GM12878 (cell line): Measurements from ENCODE around the gene SPPL2B. TPM values are rescaled to one million over a fixed set of nuclear protein-coding genes. Genes with fewer than 3 reads are reported as not detected.
A peak's percentile ranks its signal among the peaks of the same experiment; 100 is the strongest.

Experiments used
- ASH2L ChIP-seq: fragments of 300-600, 200-600 bp; sonication (generic); IDR thresholded peaks from 2 replicates; pipeline ENCODE4 v1.6.1; 2017; ENCODE audit warnings: low read depth, mild to moderate bottlenecking, borderline replicate concordance
- BHLHE40 ChIP-seq, 2 experiments: fragments of 450-650 bp in 1 of 2; IDR thresholded peaks; 2 replicates each; pipeline ENCODE4 v1.6.1; 2011 to 2017; ENCODE audit warnings: low read depth in 2 of 2, borderline replicate concordance in 1 of 2, improper control_type of control experiment in 1 of 2, low read length in 1 of 2, mild to moderate bottlenecking in 1 of 2
- EZH2 ChIP-seq: IDR thresholded peaks from 2 replicates; pipeline ENCODE4 v1.6.1; 2012; ENCODE audit warnings: low read depth, mild to moderate bottlenecking, control low read depth, inconsistent platforms, low read length, borderline replicate concordance; ENCODE audit not compliant: control insufficient read depth
- HSF1 ChIP-seq: fragments of 150-350 bp; IDR thresholded peaks from 2 replicates; pipeline ENCODE4 v1.6.1; 2014; ENCODE audit warnings: mild to moderate bottlenecking, low read depth, low read length
- KLF5 ChIP-seq: fragments of 450-650 bp; IDR thresholded peaks from 2 replicates; pipeline ENCODE4 v1.6.1; 2014; ENCODE audit warnings: mild to moderate bottlenecking; ENCODE audit not compliant: partially characterized antibody
- MTA2 ChIP-seq: fragments of 450-650 bp; IDR thresholded peaks from 2 replicates; pipeline ENCODE4 v1.6.1; 2016; ENCODE audit warnings: low read depth, mild to moderate bottlenecking, moderate library complexity
- NBN ChIP-seq: fragments of 450-650 bp; IDR thresholded peaks from 2 replicates; pipeline ENCODE4 v1.6.1; 2016
- NFXL1 ChIP-seq: fragments of 450-650 bp; IDR thresholded peaks from 2 replicates; pipeline ENCODE4 v1.6.1; 2017; ENCODE audit warnings: antibody characterized with exemption, mild to moderate bottlenecking, borderline replicate concordance
- NFYB ChIP-seq: IDR thresholded peaks from 2 replicates; pipeline ENCODE4 v1.6.1; 2011; ENCODE audit warnings: low read depth, mild to moderate bottlenecking, low read length, improper control_type of control experiment, moderate library complexity; ENCODE audit not compliant: insufficient read depth
- NR2F1 ChIP-seq: fragments of 450-650 bp; conservative IDR thresholded peaks from 2 replicates; pipeline ENCODE4 v1.6.1; 2017; ENCODE audit warnings: mild to moderate bottlenecking
- RFX5 ChIP-seq: IDR thresholded peaks from 2 replicates; pipeline ENCODE4 v1.6.1; 2011; ENCODE audit warnings: low read depth, low read length, improper control_type of control experiment
- SMARCA5 ChIP-seq: fragments of 450-650 bp; IDR thresholded peaks from 2 replicates; pipeline ENCODE4 v1.6.1; 2017; ENCODE audit warnings: mild to moderate bottlenecking
- SPI1 ChIP-seq: IDR thresholded peaks from 2 replicates; pipeline ENCODE4 v1.6.1; 2011; ENCODE audit warnings: low read depth, mild to moderate bottlenecking, low read length, moderate library complexity, borderline replicate concordance; ENCODE audit not compliant: insufficient read depth
- SRF ChIP-seq, 2 experiments: IDR thresholded peaks; 2 replicates each; pipeline ENCODE4 v1.6.1; 2011; ENCODE audit warnings: low read depth in 2 of 2, low read length in 2 of 2, mild to moderate bottlenecking in 1 of 2, moderate library complexity in 1 of 2
- STAT3 ChIP-seq: IDR thresholded peaks from 2 replicates; pipeline ENCODE4 v1.6.1; 2011; ENCODE audit warnings: low read depth, low read length, improper control_type of control experiment
- YY1 ChIP-seq: IDR thresholded peaks from 2 replicates; pipeline ENCODE4 v1.6.1; 2011; ENCODE audit warnings: low read depth, mild to moderate bottlenecking, low read length
- ZNF24 ChIP-seq: fragments of 450-650 bp; IDR thresholded peaks from 2 replicates; pipeline ENCODE4 v1.6.1; 2017; ENCODE audit warnings: antibody characterized with exemption, mild to moderate bottlenecking
- ZNF687 ChIP-seq: fragments of 450-650 bp; IDR thresholded peaks from 2 replicates; pipeline ENCODE4 v1.6.1; 2017; ENCODE audit warnings: mild to moderate bottlenecking, moderate library complexity
- polyA plus RNA-seq, 11 experiments: library from polyadenylated mRNA; depleted of rRNA in 4 of 11; unstranded in 6 of 11; stranded (reverse) in 5 of 11; fragments of >200 nt; fragmentation: Nextera tagmentation in 4 of 11; fragmentation: Illumina TruSeq in 1 of 11; extraction: Ambion mirVana in 4 of 11; extraction: Trizol in 1 of 11; gene quantifications; 1 replicate in 1 of 11; 2 replicates in 10 of 11; pipeline versions ENCODE4 v1.2.1 to v1.2.3, GENCODE V29; 2011 to 2016; ENCODE audit warnings: inconsistent platforms in 2 of 11, missing spikeins in 2 of 11, low read depth in 1 of 11
- total RNA-seq, 4 experiments: library from RNA; depleted of rRNA in 3 of 4; stranded (reverse); fragments of >200 nt in 3 of 4; fragmentation: Illumina TruSeq in 1 of 4; extraction: Trizol in 1 of 4; gene quantifications; 2 replicates each; pipeline versions ENCODE4 v1.2.1 to v1.2.3, GENCODE V29; 2013 to 2021
- TF ChIP-seq, protein P1 (sequence below): fragments of 450-650 bp; IDR thresholded peaks from 2 replicates; pipeline ENCODE4 v1.6.1; 2017; ENCODE audit warnings: low read depth, mild to moderate bottlenecking, moderate library complexity

SPPL2B gene
- total and polyA plus RNA-seq, 10 of the 15 experiments (the other 5 are each of a cell fraction or from before 2014, with no cell fraction given) = 0.29 to 56.5 (median 18.3) TPM

- TF ChIP-seq ZNF687 (no peak), NR2F1 (no peak), MTA2 (no peak), YY1 (peak; percentile 48; the same call in 1 of the 2 replicates), SRF (IDR thresholded peaks at IDR 0.05; ENCODE audit: low read depth in 2 of 2, low read length in 2 of 2) (no peak), NFYB (no peak), HSF1 (peak; percentile 41; the same call in 1 of the 2 replicates), ASH2L (no peak), STAT3 (no peak), BHLHE40 (IDR thresholded peaks at IDR 0.05; ENCODE audit: borderline replicate concordance in 1 of 2, low read depth in 2 of 2, low read length in 1 of 2) (peak; percentile 48 to 56; a peak in 3 of 4 replicates), KLF5 (no peak), EZH2 (no peak), NFXL1 (no peak), ZNF24 (no peak), SMARCA5 (0 out of 2 replicates have a peak, but pooled peaks have one; percentile 16), RFX5 (no peak), NBN (0 out of 2 replicates have a peak, but pooled peaks have one; percentile 58), SPI1 (no peak)
- TF ChIP-seq, protein P1, sequence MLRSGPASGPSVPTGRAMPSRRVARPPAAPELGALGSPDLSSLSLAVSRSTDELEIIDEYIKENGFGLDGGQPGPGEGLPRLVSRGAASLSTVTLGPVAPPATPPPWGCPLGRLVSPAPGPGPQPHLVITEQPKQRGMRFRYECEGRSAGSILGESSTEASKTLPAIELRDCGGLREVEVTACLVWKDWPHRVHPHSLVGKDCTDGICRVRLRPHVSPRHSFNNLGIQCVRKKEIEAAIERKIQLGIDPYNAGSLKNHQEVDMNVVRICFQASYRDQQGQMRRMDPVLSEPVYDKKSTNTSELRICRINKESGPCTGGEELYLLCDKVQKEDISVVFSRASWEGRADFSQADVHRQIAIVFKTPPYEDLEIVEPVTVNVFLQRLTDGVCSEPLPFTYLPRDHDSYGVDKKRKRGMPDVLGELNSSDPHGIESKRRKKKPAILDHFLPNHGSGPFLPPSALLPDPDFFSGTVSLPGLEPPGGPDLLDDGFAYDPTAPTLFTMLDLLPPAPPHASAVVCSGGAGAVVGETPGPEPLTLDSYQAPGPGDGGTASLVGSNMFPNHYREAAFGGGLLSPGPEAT = peak; percentile 86
Measured at GRCh38 chr19:2391118-2391725, 62.7 kb downstream of the SPPL2B start (continued).
